Endothelial cell of umbilical vein (primary cell): Measurements from ENCODE around the gene PRIMPOL.

Experiments
- MYC ChIP-seq: IDR thresholded peaks from one replicate; pipeline ENCODE4 v1.6.1; 2011; ENCODE audit warnings: mild to moderate bottlenecking, low read depth, low read length
- POLR2AphosphoS5 ChIP-seq: IDR thresholded peaks from 2 replicates; pipeline ENCODE4 v1.6.1; 2012; ENCODE audit warnings: low read depth, mild to moderate bottlenecking, control low read depth, low read length, moderate library complexity; ENCODE audit not compliant: insufficient read depth
- TF ChIP-seq, protein P1 (sequence below), 2 donors: IDR thresholded peaks; 1 replicate in 1 of 2; 2 replicates in 1 of 2; pipeline ENCODE4 v1.5.1; 2011; ENCODE audit warnings: low read length in 2 of 2, mild to moderate bottlenecking in 2 of 2, moderate library complexity in 2 of 2, control low read depth in 1 of 2, inconsistent platforms in 1 of 2, low read depth in 1 of 2; ENCODE audit not compliant: insufficient read depth in 1 of 2; ENCODE audit errors: extremely low read depth in 1 of 2

DNA sequence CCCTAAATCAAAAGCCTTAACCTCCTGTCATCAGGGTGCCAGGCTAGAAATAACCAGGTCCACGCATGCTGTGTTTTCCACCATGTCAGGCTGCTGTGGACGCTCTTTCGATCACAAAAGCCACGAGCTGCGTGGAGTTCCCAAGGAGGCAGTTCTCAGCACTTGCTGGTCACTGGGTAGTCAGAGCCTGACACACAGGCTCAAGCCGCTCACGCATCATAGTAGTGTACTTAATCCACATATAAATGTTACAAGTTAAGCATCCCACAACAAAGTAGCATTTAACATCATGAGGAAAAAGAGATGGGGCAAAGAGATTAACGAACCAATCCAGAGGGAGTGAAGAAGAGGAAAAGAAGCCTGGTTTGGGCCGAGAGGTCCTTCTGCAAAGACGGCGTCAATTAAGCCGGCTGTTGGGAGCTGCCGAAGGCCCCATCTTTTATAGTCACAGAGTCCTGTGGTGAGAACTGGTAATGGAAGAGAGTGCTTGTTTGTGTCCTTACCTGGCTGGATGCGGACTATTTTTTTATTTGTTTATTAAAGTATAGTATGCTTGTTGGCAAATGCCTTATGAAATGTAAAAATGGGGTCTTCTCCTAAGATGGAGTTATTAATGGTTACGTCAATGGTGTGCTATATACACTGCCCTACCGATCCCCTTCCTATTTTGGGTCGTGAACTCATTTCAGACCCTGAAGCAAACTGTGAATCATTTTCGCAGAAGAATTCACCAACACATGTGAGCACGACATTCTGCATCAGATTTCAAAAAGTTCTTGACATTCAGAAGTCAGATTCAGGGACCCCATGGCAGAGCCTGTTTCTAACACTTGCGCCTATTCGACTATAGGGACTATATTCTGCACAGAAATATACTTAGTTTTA lies 675 bp downstream of the PRIMPOL start:
- TF ChIP-seq, protein P1, sequence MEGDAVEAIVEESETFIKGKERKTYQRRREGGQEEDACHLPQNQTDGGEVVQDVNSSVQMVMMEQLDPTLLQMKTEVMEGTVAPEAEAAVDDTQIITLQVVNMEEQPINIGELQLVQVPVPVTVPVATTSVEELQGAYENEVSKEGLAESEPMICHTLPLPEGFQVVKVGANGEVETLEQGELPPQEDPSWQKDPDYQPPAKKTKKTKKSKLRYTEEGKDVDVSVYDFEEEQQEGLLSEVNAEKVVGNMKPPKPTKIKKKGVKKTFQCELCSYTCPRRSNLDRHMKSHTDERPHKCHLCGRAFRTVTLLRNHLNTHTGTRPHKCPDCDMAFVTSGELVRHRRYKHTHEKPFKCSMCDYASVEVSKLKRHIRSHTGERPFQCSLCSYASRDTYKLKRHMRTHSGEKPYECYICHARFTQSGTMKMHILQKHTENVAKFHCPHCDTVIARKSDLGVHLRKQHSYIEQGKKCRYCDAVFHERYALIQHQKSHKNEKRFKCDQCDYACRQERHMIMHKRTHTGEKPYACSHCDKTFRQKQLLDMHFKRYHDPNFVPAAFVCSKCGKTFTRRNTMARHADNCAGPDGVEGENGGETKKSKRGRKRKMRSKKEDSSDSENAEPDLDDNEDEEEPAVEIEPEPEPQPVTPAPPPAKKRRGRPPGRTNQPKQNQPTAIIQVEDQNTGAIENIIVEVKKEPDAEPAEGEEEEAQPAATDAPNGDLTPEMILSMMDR (IDR thresholded peaks at IDR 0.05; ENCODE audit: extremely low read depth in 1 of 2, insufficient read depth in 1 of 2, low read depth in 1 of 2, low read length in 2 of 2) = no peak
- TF ChIP-seq POLR2AphosphoS5 = no peak
- no peak for TF ChIP-seq MYC
